ENCODE results near the gene ACTRT2. TPM values are rescaled to one million over a fixed set of nuclear protein-coding genes. Genes with fewer than 3 reads are reported as not detected.

ACTRT2 gene
- total and polyA plus RNA-seq, 2 experiments from 2014 or later = not detected

- no peak for TF ChIP-seq EZH2 (IDR thresholded peaks at IDR 0.05; ENCODE audit: insufficient read depth, poor library complexity, severe bottlenecking)
- TF ChIP-seq EZH2phosphoT487 (IDR thresholded peaks at IDR 0.05; ENCODE audit: insufficient read depth, low read depth) = no peak
- Histone ChIP-seq H3K9me3 (ENCODE audit: low read depth) (no peaks in the 10 kb centered on the region), H3K4me1 (ENCODE audit: insufficient read depth) (no peaks in the 10 kb centered on the region), H3K79me2 (ENCODE audit: insufficient read depth) (no peaks in the 10 kb centered on the region), H3F3A (ENCODE audit: insufficient read depth) (no peaks in the 10 kb centered on the region), H4K20me1 (ENCODE audit: insufficient read depth) (no peaks in the 10 kb centered on the region), H2AFZ (no peak overlapping the region), H3K4me3 (0 out of 2 replicates have a peak overlapping the region, but pooled peaks have one; percentile 26), H3K9me2 (ENCODE audit: insufficient read depth) (no peaks in the 10 kb centered on the region), H3K4me2 (ENCODE audit: unreplicated experiment) (no peak overlapping the region), H3K27me3 (replicated peaks; ENCODE audit: insufficient read depth) (peaks cover 81% of the 10 kb centered on the region), H3K9ac (no peak overlapping the region), H3K27ac (no peak overlapping the region), H3K36me3 (ENCODE audit: low read depth) (no peaks in the 10 kb centered on the region)
- 35 to 41% methylated on average over 70 to 90 of the region's 97 CpGs for WGBS, 2 experiments (ENCODE audit: low coverage in 1 of 2, low lambda C conversion rate in 2 of 2, missing lambda C conversion rate in 2 of 2)
- peak; percentile 26 for DNase-seq
- in situ Hi-C loops (cut with MboI) = no loop called here
These were observed 49.6 kb downstream of the ACTRT2 start for GRCh38 chr1:3070644-3071564.

GRCh38 chr1:3071565-3072390 lies 50.5 kb downstream of the ACTRT2 start:
- DNase-seq = no peak
- Histone ChIP-seq H3K27ac (no peak overlapping the region), H3K9ac (no peak overlapping the region), H3K4me1 (ENCODE audit: insufficient read depth) (no peaks in the 10 kb centered on the region), H3K4me3 (no peak overlapping the region), H3K4me2 (ENCODE audit: unreplicated experiment) (no peak overlapping the region), H3K36me3 (ENCODE audit: low read depth) (no peaks in the 10 kb centered on the region), H3K9me2 (ENCODE audit: insufficient read depth) (no peaks in the 10 kb centered on the region), H4K20me1 (ENCODE audit: insufficient read depth) (no peaks in the 10 kb centered on the region), H3K79me2 (ENCODE audit: insufficient read depth) (no peaks in the 10 kb centered on the region), H3K9me3 (ENCODE audit: low read depth) (no peaks in the 10 kb centered on the region), H3K27me3 (replicated peaks; ENCODE audit: insufficient read depth) (peaks cover 79% of the 10 kb centered on the region), H3F3A (ENCODE audit: insufficient read depth) (no peaks in the 10 kb centered on the region), H2AFZ (no peak overlapping the region)
- in situ Hi-C loops (cut with MboI) = no loop called here
- WGBS, 2 experiments (ENCODE audit: low coverage in 1 of 2, low lambda C conversion rate in 2 of 2, missing lambda C conversion rate in 2 of 2) = 85 to 86% methylated on average over 15 to 16 of the region's 17 CpGs
- no peak for TF ChIP-seq EZH2 (IDR thresholded peaks at IDR 0.05; ENCODE audit: insufficient read depth, poor library complexity, severe bottlenecking)
- TF ChIP-seq EZH2phosphoT487 (IDR thresholded peaks at IDR 0.05; ENCODE audit: insufficient read depth, low read depth) = no peak

Other genes starting within 250 kb of the ACTRT2 start
- gene TTC34, start 219.8 kb upstream of the ACTRT2 start, total RNA-seq (2014; rRNA removed; shearing (Covaris generic)) = 0.22 TPM in 1 of 2 replicates, not detected in the other
- 0.03 and 0.05 TPM in 2 replicates for gene TTC34, start 219.8 kb upstream of the ACTRT2 start, polyA plus RNA-seq (2016; fragmentation: Nextera tagmentation; extraction: Ambion mirVana)
- not detected in 2 replicates for gene PRDM16, start 47.7 kb downstream of the ACTRT2 start, total RNA-seq (2014; rRNA removed; shearing (Covaris generic))
- gene PRDM16, start 47.7 kb downstream of the ACTRT2 start, polyA plus RNA-seq (2016; fragmentation: Nextera tagmentation; extraction: Ambion mirVana) = 0.18 TPM in 1 of 2 replicates, not detected in the other